A549 treated with ZK216348 at 1 μM for 4 hours (cell line): ENCODE results near the gene ADORA2A. TPM values are rescaled to one million over a fixed set of nuclear protein-coding genes. Genes with fewer than 3 reads are reported as not detected.

Experiments
- total RNA-seq: library from RNA; stranded (reverse); fragments of 200-300 nt; extraction: Qiagen RNA extraction; gene quantifications from 5 replicates; pipeline ENCODE4 v1.2.3, GENCODE V29; 2022; ENCODE audit warnings: low read depth

Gene ADORA2A
- total RNA-seq = 0.57 to 0.93 TPM (median 0.69 TPM) in 5 replicates

GRCh38 chr22:24427500-24428164, at the start of gene ADORA2A:
ADORA2A (plus strand) TSS chr22:24427599; CDS start chr22:24433405, 5,806 bp downstream.

Other genes starting within 250 kb of the ADORA2A start
- gene SUSD2, start 246.1 kb upstream of the ADORA2A start, total RNA-seq = 41.6 to 76.6 TPM (median 72.0 TPM) in 5 replicates
- 1.5 to 4.0 TPM (median 3.7 TPM) in 5 replicates for gene GGT5, start 182.5 kb upstream of the ADORA2A start, total RNA-seq
- 14.1 to 17.0 TPM (median 16.2 TPM) in 5 replicates for gene SPECC1L, start 156.8 kb upstream of the ADORA2A start, total RNA-seq
- 0.05 TPM in 1 of 5 replicates, not detected in the others for gene UPB1, start 67.7 kb downstream of the ADORA2A start, total RNA-seq
- 43.0 to 52.0 TPM (median 45.7 TPM) in 5 replicates for gene GUCD1, start 127.5 kb downstream of the ADORA2A start, total RNA-seq
- gene SNRPD3, start 128.4 kb downstream of the ADORA2A start, total RNA-seq = 137 to 294 TPM (median 146 TPM) in 5 replicates
- 5.1 to 9.9 TPM (median 8.1 TPM) in 5 replicates for gene LRRC75B, start 165.5 kb downstream of the ADORA2A start, total RNA-seq
- 62.1 to 120 TPM (median 102 TPM) in 5 replicates for gene GGT1, start 175.6 kb downstream of the ADORA2A start, total RNA-seq